ENCODE data around the gene FAAP20. TPM values are rescaled to one million over a fixed set of nuclear protein-coding genes. Genes with fewer than 3 reads are reported as not detected.

The FAAP20 gene
- total and polyA plus RNA-seq, 10 of the 15 experiments (the other 5 are each of a cell fraction or from before 2014, with no cell fraction given), result 0.79 to 91.8 (median 20.9) TPM

DNA sequence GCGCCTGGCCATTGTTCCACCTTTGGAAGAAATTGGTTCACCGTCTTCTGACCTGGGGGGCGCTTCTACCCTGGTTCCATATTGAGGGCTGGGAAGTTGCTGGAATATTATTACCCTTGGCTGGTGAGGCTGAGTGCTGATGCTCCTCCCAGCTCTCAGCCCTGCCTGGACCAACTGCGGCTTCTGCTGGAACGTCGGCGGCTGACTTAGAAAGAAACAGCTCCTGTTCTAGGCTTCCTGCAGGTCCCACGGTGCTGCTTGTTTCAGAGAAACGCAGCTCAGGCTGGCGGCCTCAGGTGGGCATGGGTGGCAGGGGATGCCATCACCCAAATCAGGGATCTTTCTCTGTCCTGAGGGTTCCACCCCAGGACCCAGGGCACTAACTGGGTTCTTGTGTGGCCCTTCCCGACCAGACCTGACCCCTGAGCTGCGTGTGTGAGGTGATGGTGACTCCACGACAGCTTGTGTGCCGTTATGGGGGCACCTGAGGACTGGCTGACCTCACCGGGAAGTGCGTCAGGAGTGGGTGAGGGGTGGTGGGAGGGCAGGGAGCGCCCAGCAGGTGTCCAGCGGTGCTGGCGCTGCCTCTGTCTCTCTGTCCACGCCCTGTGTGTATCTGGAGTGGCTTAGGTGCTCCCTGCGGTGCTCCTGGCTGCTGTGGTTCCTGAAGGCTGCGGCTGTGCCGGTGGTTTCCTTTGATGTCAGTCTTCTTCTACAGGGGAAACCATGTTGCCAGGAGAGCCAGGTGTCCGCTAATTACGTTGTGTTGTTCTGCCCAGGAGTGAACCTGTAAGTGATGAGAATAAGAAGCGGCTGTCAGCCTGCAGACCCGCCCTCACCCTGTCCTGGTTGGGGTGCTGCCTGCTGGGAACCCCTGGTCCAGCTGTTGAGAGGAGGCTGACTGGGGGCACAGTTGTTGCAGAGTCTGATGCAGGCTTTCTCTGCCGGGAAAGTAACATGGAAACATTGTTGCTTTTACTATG lies 42.4 kb upstream of the FAAP20 start (continued):
- TF ChIP-seq ZSCAN29 (IDR thresholded peaks at IDR 0.05) (no peak), NR2C2 (IDR thresholded peaks at IDR 0.05; ENCODE audit: borderline replicate concordance, control insufficient read depth, insufficient read length, low read depth) (no peak), POU2F2 (IDR thresholded peaks at IDR 0.05; ENCODE audit: borderline replicate concordance, low read depth, low read length) (no peak)
- TF ChIP-seq, protein P1, sequence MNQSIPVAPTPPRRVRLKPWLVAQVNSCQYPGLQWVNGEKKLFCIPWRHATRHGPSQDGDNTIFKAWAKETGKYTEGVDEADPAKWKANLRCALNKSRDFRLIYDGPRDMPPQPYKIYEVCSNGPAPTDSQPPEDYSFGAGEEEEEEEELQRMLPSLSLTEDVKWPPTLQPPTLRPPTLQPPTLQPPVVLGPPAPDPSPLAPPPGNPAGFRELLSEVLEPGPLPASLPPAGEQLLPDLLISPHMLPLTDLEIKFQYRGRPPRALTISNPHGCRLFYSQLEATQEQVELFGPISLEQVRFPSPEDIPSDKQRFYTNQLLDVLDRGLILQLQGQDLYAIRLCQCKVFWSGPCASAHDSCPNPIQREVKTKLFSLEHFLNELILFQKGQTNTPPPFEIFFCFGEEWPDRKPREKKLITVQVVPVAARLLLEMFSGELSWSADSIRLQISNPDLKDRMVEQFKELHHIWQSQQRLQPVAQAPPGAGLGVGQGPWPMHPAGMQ (IDR thresholded peaks at IDR 0.05; ENCODE audit: borderline replicate concordance), result no peak
- TF ChIP-seq, protein P2, sequence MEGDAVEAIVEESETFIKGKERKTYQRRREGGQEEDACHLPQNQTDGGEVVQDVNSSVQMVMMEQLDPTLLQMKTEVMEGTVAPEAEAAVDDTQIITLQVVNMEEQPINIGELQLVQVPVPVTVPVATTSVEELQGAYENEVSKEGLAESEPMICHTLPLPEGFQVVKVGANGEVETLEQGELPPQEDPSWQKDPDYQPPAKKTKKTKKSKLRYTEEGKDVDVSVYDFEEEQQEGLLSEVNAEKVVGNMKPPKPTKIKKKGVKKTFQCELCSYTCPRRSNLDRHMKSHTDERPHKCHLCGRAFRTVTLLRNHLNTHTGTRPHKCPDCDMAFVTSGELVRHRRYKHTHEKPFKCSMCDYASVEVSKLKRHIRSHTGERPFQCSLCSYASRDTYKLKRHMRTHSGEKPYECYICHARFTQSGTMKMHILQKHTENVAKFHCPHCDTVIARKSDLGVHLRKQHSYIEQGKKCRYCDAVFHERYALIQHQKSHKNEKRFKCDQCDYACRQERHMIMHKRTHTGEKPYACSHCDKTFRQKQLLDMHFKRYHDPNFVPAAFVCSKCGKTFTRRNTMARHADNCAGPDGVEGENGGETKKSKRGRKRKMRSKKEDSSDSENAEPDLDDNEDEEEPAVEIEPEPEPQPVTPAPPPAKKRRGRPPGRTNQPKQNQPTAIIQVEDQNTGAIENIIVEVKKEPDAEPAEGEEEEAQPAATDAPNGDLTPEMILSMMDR (IDR thresholded peaks at IDR 0.05 in 2 of 3, conservative IDR thresholded peaks at IDR 0.05 in 1 of 3; ENCODE audit: control insufficient read depth in 2 of 3, extremely low read depth in 1 of 3, insufficient read depth in 1 of 3, low read depth in 3 of 3, low read length in 3 of 3), result no peak

All from GM12878 (cell line).